ENCODE results near the gene ABCA6. TPM values are rescaled to one million over a fixed set of nuclear protein-coding genes. Genes with fewer than 3 reads are reported as not detected.
"Not testable (repeated sequence)": the region's sequence is repeated elsewhere in the genome, so short reads cannot be mapped to it uniquely, and the experiment has no call there.

ABCA6 gene
- total and polyA plus RNA-seq, 2 donors (not counting 1 experiment from before 2014, with no cell fraction given) = 4.2 to 12.9 TPM

GRCh38 chr17:69075823-69076222 lies 65.9 kb downstream of the ABCA6 start:
- Histone ChIP-seq H3K27me3 (ENCODE audit: control insufficient read depth, insufficient read depth, low read length) (no peaks in the 10 kb centered on the region), H3K27ac (ENCODE audit: insufficient read depth, low read length) (no peak overlapping the region), H4K20me1 (ENCODE audit: control insufficient read depth, extremely low read depth, insufficient read depth, low read length) (no peaks in the 10 kb centered on the region), H3K4me3 (replicated peaks in 1 of 4; ENCODE audit: control extremely low read depth in 1 of 4, insufficient read depth in 1 of 4, low read depth in 3 of 4, low read length in 4 of 4) (no peak overlapping the region), H3K36me3 (ENCODE audit: control insufficient read depth, insufficient read depth, low read length) (no peaks in the 10 kb centered on the region), H3K9me3 (ENCODE audit: control insufficient read depth, insufficient read depth, low read depth, low read length) (no peaks in the 10 kb centered on the region), H3K4me1 (ENCODE audit: control insufficient read depth, extremely low read depth, insufficient read depth, low read length) (no peaks in the 10 kb centered on the region), H3K4me2 (ENCODE audit: extremely low read depth, insufficient read depth, low read length) (no peak overlapping the region), H3K79me2 (ENCODE audit: control insufficient read depth, insufficient read depth, low read length) (no peaks in the 10 kb centered on the region), H3K9ac (ENCODE audit: insufficient read depth, low read length) (no peak overlapping the region), H2AFZ (ENCODE audit: low read length) (no peak overlapping the region)
- DNase-seq (ENCODE audit: low read depth in 2 of 2) = peak in 1 of 2 donors; percentile 42
- TF ChIP-seq EZH2 (IDR thresholded peaks at IDR 0.05; ENCODE audit: low read length, missing control alignments) = no peak
- TF ChIP-seq, protein P1, sequence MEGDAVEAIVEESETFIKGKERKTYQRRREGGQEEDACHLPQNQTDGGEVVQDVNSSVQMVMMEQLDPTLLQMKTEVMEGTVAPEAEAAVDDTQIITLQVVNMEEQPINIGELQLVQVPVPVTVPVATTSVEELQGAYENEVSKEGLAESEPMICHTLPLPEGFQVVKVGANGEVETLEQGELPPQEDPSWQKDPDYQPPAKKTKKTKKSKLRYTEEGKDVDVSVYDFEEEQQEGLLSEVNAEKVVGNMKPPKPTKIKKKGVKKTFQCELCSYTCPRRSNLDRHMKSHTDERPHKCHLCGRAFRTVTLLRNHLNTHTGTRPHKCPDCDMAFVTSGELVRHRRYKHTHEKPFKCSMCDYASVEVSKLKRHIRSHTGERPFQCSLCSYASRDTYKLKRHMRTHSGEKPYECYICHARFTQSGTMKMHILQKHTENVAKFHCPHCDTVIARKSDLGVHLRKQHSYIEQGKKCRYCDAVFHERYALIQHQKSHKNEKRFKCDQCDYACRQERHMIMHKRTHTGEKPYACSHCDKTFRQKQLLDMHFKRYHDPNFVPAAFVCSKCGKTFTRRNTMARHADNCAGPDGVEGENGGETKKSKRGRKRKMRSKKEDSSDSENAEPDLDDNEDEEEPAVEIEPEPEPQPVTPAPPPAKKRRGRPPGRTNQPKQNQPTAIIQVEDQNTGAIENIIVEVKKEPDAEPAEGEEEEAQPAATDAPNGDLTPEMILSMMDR (conservative IDR thresholded peaks at IDR 0.05 in 1 of 2, IDR thresholded peaks at IDR 0.05 in 1 of 2; ENCODE audit: low read depth in 1 of 2, low read length in 2 of 2) = no peak

DNA sequence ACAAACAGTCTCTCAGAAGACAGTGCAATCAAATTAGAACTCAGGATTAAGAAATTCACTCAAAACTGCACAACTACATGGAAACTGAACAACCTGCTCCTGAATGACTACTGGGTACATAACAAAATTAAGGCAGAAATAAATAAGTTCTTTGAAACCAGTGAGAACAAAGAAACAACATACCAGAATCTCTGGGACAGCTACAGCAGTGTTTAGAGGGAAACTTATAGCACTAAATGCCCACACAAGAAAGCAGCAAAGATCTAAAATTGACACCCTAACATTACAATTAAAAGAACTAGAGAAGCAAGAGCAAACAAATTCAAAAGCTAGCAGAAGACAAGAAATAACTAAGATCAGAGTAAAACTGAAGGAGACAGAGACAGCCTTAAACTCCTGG lies 68.3 kb downstream of the ABCA6 start:
- H3K79me2 ChIP-seq (ENCODE audit: control insufficient read depth, insufficient read depth, low read length); H3K36me3 ChIP-seq (ENCODE audit: control insufficient read depth, insufficient read depth, low read length); H3K9me3 ChIP-seq (ENCODE audit: control insufficient read depth, insufficient read depth, low read depth, low read length); H3K4me1 ChIP-seq (ENCODE audit: control insufficient read depth, extremely low read depth, insufficient read depth, low read length); H4K20me1 ChIP-seq (ENCODE audit: control insufficient read depth, extremely low read depth, insufficient read depth, low read length); H3K4me2 ChIP-seq (ENCODE audit: extremely low read depth, insufficient read depth, low read length); H3K27ac ChIP-seq (ENCODE audit: insufficient read depth, low read length); H3K27me3 ChIP-seq (ENCODE audit: control insufficient read depth, insufficient read depth, low read length); H3K4me3 ChIP-seq (replicated peaks in 1 of 4; ENCODE audit: control extremely low read depth in 1 of 4, insufficient read depth in 1 of 4, low read depth in 3 of 4, low read length in 4 of 4); H3K9ac ChIP-seq (ENCODE audit: insufficient read depth, low read length); H2AFZ ChIP-seq (ENCODE audit: low read length); DNase-seq (ENCODE audit: low read depth in 2 of 2): not testable (repeated sequence)

GRCh38 chr17:69072803-69073256 lies 68.9 kb downstream of the ABCA6 start:
- not testable (repeated sequence) for H3K36me3 ChIP-seq (ENCODE audit: control insufficient read depth, insufficient read depth, low read length); DNase-seq (ENCODE audit: low read depth in 2 of 2); H3K4me2 ChIP-seq (ENCODE audit: extremely low read depth, insufficient read depth, low read length); H3K79me2 ChIP-seq (ENCODE audit: control insufficient read depth, insufficient read depth, low read length); H3K27ac ChIP-seq (ENCODE audit: insufficient read depth, low read length); H2AFZ ChIP-seq (ENCODE audit: low read length); H3K9ac ChIP-seq (ENCODE audit: insufficient read depth, low read length); H3K4me3 ChIP-seq (replicated peaks in 1 of 4; ENCODE audit: control extremely low read depth in 1 of 4, insufficient read depth in 1 of 4, low read depth in 3 of 4, low read length in 4 of 4); H4K20me1 ChIP-seq (ENCODE audit: control insufficient read depth, extremely low read depth, insufficient read depth, low read length); H3K4me1 ChIP-seq (ENCODE audit: control insufficient read depth, extremely low read depth, insufficient read depth, low read length); H3K27me3 ChIP-seq (ENCODE audit: control insufficient read depth, insufficient read depth, low read length); H3K9me3 ChIP-seq (ENCODE audit: control insufficient read depth, insufficient read depth, low read depth, low read length)

DNA sequence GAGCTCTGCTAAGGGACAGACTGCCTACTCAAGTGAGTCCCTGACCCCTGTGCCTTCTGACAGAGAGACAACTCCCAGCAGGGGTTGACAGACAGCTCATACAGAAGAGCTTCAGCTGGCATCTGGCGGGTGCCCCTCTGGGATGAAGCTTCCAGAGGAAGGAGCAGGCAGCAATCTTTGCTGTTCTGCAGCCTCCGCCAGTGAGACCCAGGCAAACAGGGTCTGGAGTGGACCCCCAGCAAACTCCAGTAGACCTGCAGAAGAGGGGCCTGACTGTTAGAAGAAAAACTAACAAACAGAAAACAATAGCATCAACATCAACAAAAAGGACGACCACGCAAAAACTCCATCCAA lies 70.5 kb downstream of the ABCA6 start:
- H3K4me3 ChIP-seq (replicated peaks in 1 of 4; ENCODE audit: control extremely low read depth in 1 of 4, insufficient read depth in 1 of 4, low read depth in 3 of 4, low read length in 4 of 4); H3K9me3 ChIP-seq (ENCODE audit: control insufficient read depth, insufficient read depth, low read depth, low read length); H3K27me3 ChIP-seq (ENCODE audit: control insufficient read depth, insufficient read depth, low read length); DNase-seq (ENCODE audit: low read depth in 2 of 2); H4K20me1 ChIP-seq (ENCODE audit: control insufficient read depth, extremely low read depth, insufficient read depth, low read length); H3K36me3 ChIP-seq (ENCODE audit: control insufficient read depth, insufficient read depth, low read length); H3K9ac ChIP-seq (ENCODE audit: insufficient read depth, low read length); H3K4me2 ChIP-seq (ENCODE audit: extremely low read depth, insufficient read depth, low read length); H3K79me2 ChIP-seq (ENCODE audit: control insufficient read depth, insufficient read depth, low read length); H2AFZ ChIP-seq (ENCODE audit: low read length); H3K27ac ChIP-seq (ENCODE audit: insufficient read depth, low read length); H3K4me1 ChIP-seq (ENCODE audit: control insufficient read depth, extremely low read depth, insufficient read depth, low read length): not testable (repeated sequence)

- H2AFZ ChIP-seq (ENCODE audit: low read length); H3K79me2 ChIP-seq (ENCODE audit: control insufficient read depth, insufficient read depth, low read length); H4K20me1 ChIP-seq (ENCODE audit: control insufficient read depth, extremely low read depth, insufficient read depth, low read length); H3K4me1 ChIP-seq (ENCODE audit: control insufficient read depth, extremely low read depth, insufficient read depth, low read length); H3K27ac ChIP-seq (ENCODE audit: insufficient read depth, low read length); H3K4me2 ChIP-seq (ENCODE audit: extremely low read depth, insufficient read depth, low read length); H3K9me3 ChIP-seq (ENCODE audit: control insufficient read depth, insufficient read depth, low read depth, low read length); H3K4me3 ChIP-seq (replicated peaks in 1 of 4; ENCODE audit: control extremely low read depth in 1 of 4, insufficient read depth in 1 of 4, low read depth in 3 of 4, low read length in 4 of 4); H3K27me3 ChIP-seq (ENCODE audit: control insufficient read depth, insufficient read depth, low read length); H3K36me3 ChIP-seq (ENCODE audit: control insufficient read depth, insufficient read depth, low read length); DNase-seq (ENCODE audit: low read depth in 2 of 2); H3K9ac ChIP-seq (ENCODE audit: insufficient read depth, low read length): not testable (repeated sequence)
Measured at GRCh38 chr17:69070378-69071232, 71.1 kb downstream of the ABCA6 start.
